SK-N-SH (cell line): ENCODE data around the gene KCNJ13. TPM values are rescaled to one million over a fixed set of nuclear protein-coding genes. Genes with fewer than 3 reads are reported as not detected.

Experiments used
- CTCF ChIA-PET: fragments of 300-600, 350-600 bp; formaldehyde crosslinking; extraction: SDS; loops from one replicate; lab custom pipeline; 2021; lab: Yijun Ruan, JAX
- POLR2A ChIA-PET: fragments of 350-600 bp; sonication (Branson Sonifier 250); formaldehyde crosslinking; extraction: SDS; loops from one replicate; lab custom pipeline; 2020; ENCODE audit warnings: antibody characterized with exemption, inconsistent platforms; lab: Yijun Ruan, JAX
- DNase-seq: peaks from one replicate; pipeline ENCODE4 v3.0.0; 2012
- H2AFZ ChIP-seq: fragments of 200-600 bp; sonication (generic); 2 replicates; pipeline ENCODE4 v1.8.1; 2016; ENCODE audit warnings: antibody characterized with exemption, mild to moderate bottlenecking, low read depth
- H3F3A ChIP-seq: fragments of 200-600 bp; sonication (generic); replicated peaks from 2 replicates; pipeline ENCODE3; 2016; ENCODE audit warnings: antibody characterized with exemption, mild to moderate bottlenecking; ENCODE audit not compliant: insufficient read depth
- H3K27ac ChIP-seq, 2 experiments: fragments of 200-500 bp in 1 of 2; fragments of 200-600 bp in 1 of 2; sonication (Bioruptor generic) in 1 of 2; sonication (generic), shearing (Covaris generic) in 1 of 2; 2 replicates each; pipeline versions ENCODE4 v1.5.1 to v1.6.1; 2014 to 2016; ENCODE audit warnings: low read depth in 2 of 2, inconsistent platforms in 1 of 2, low read length in 1 of 2, mild to moderate bottlenecking in 1 of 2, mixed read lengths in 1 of 2
- H3K27me3 ChIP-seq: fragments of 200-600 bp; sonication (generic), shearing (Covaris generic); 2 replicates; pipeline ENCODE4 v1.6.1; 2016; ENCODE audit warnings: mixed run types; ENCODE audit not compliant: insufficient read depth
- H3K36me3 ChIP-seq, 2 experiments: fragments of 200-500 bp in 1 of 2; fragments of 200-600 bp in 1 of 2; sonication (Bioruptor generic) in 1 of 2; sonication (generic) in 1 of 2; replicated peaks in 1 of 2; 2 replicates each; pipeline versions ENCODE3 to v1.5.1; 2014 to 2016; ENCODE audit warnings: low read length in 1 of 2, mild to moderate bottlenecking in 1 of 2; ENCODE audit not compliant: insufficient read depth in 2 of 2, control insufficient read depth in 1 of 2
- H3K4me1 ChIP-seq, 2 experiments: fragments of 200-500 bp in 1 of 2; fragments of 200-600 bp in 1 of 2; sonication (Bioruptor generic) in 1 of 2; sonication (generic), shearing (Covaris generic) in 1 of 2; 2 replicates each; pipeline versions ENCODE4 v1.5.1 to v1.6.1; 2014 to 2016; ENCODE audit warnings: low read depth in 1 of 2, low read length in 1 of 2, mixed run types in 1 of 2; ENCODE audit not compliant: insufficient read depth in 2 of 2, control insufficient read depth in 1 of 2
- H3K4me2 ChIP-seq: fragments of 200-600 bp; sonication (generic), shearing (Covaris generic); 2 replicates; pipeline ENCODE4 v1.6.1; 2017; ENCODE audit warnings: mixed run types
- H3K4me3 ChIP-seq, 2 experiments: fragments of 200-500 bp in 1 of 2; fragments of 200-600 bp in 1 of 2; sonication (Bioruptor generic) in 1 of 2; sonication (generic), shearing (Covaris generic) in 1 of 2; 2 replicates each; pipeline versions ENCODE4 v1.5.1 to v1.8.1; 2014 to 2016; ENCODE audit warnings: low read depth in 2 of 2, inconsistent platforms in 1 of 2, low read length in 1 of 2, mild to moderate bottlenecking in 1 of 2, mixed read lengths in 1 of 2, moderate library complexity in 1 of 2
- H3K79me2 ChIP-seq: fragments of 200-600 bp; sonication (generic); 2 replicates; pipeline ENCODE4 v1.8.1; 2017; ENCODE audit warnings: mild to moderate bottlenecking; ENCODE audit not compliant: insufficient read depth
- H3K9ac ChIP-seq: fragments of 200-600 bp; sonication (generic); 2 replicates; pipeline ENCODE4 v1.6.1; 2017; ENCODE audit warnings: mixed run types
- H3K9me2 ChIP-seq: fragments of 200-600 bp; sonication (generic); 2 replicates; pipeline ENCODE4 v1.6.1; 2017; ENCODE audit warnings: mixed run types
- H3K9me3 ChIP-seq: fragments of 200-600 bp; sonication (generic); 2 replicates; pipeline ENCODE4 v1.6.1; 2017; ENCODE audit warnings: mixed run types, mild to moderate bottlenecking, moderate library complexity
- H4K20me1 ChIP-seq: fragments of 200-600 bp; sonication (generic); 2 replicates; pipeline ENCODE4 v1.6.1; 2017; ENCODE audit warnings: mild to moderate bottlenecking, mixed run types; ENCODE audit not compliant: insufficient read depth
- ELF1 ChIP-seq: IDR thresholded peaks from 2 replicates; pipeline ENCODE4 v1.4.0; 2012
- EP300 ChIP-seq, 2 experiments: IDR thresholded peaks; 2 replicates each; pipeline versions ENCODE4 v1.4.0 to v1.6.1; 2012; ENCODE audit warnings: borderline replicate concordance in 1 of 2, low read depth in 1 of 2, low read length in 1 of 2
- FOSL2 ChIP-seq: IDR thresholded peaks from 2 replicates; pipeline ENCODE4 v1.4.0; 2012; ENCODE audit warnings: low read depth, mild to moderate bottlenecking, moderate library complexity, borderline replicate concordance
- JUND ChIP-seq: IDR thresholded peaks from 2 replicates; pipeline ENCODE4 v1.4.0; 2012
- MAX ChIP-seq: IDR thresholded peaks from 2 replicates; pipeline ENCODE4 v1.4.0; 2012; ENCODE audit warnings: low read depth
- MEF2A ChIP-seq: IDR thresholded peaks from 2 replicates; pipeline ENCODE4 v1.4.0; 2012; ENCODE audit warnings: low read depth, borderline replicate concordance
- MXI1 ChIP-seq: IDR thresholded peaks from 2 replicates; pipeline ENCODE4 v1.6.1; 2012; ENCODE audit warnings: mild to moderate bottlenecking, low read depth, low read length, improper control_type of control experiment
- PBX3 ChIP-seq: IDR thresholded peaks from 2 replicates; pipeline ENCODE4; 2012
- RCOR1 ChIP-seq: fragments of 150-350 bp; IDR thresholded peaks from 2 replicates; pipeline ENCODE4 v1.6.1; 2017; ENCODE audit warnings: antibody characterized with exemption, low read length
- REST ChIP-seq: IDR thresholded peaks from 2 replicates; pipeline ENCODE4 v1.6.1; 2012; ENCODE audit warnings: mild to moderate bottlenecking, low read depth, low read length, moderate library complexity
- RFX5 ChIP-seq: IDR thresholded peaks from 2 replicates; pipeline ENCODE4 v1.6.1; 2012; ENCODE audit warnings: mild to moderate bottlenecking, improper control_type of control experiment, low read length
- SIN3A ChIP-seq: IDR thresholded peaks from 2 replicates; pipeline ENCODE4 v1.6.1; 2012; ENCODE audit warnings: low read depth, mild to moderate bottlenecking, low read length, moderate library complexity, borderline replicate concordance
- SMC3 ChIP-seq: IDR thresholded peaks from 2 replicates; pipeline ENCODE4 v1.6.1; 2012; ENCODE audit warnings: low read depth, low read length, improper control_type of control experiment
- TAF1 ChIP-seq: IDR thresholded peaks from 2 replicates; pipeline ENCODE4 v1.6.1; 2012; ENCODE audit warnings: low read depth, mild to moderate bottlenecking, low read length, moderate library complexity, borderline replicate concordance
- TCF12 ChIP-seq: IDR thresholded peaks from 2 replicates; pipeline ENCODE4 v1.4.0; 2012
- WGBS: methylation state at CpG from one replicate; pipeline ENCODE4 v1.1.6; 2017; ENCODE audit warnings: low lambda C conversion rate; 5-methylcytosine and 5-hydroxymethylcytosine counted together
- polyA plus RNA-seq, 3 experiments: library from polyadenylated mRNA; depleted of rRNA; stranded (reverse); fragments of >200 nt; gene quantifications; 2 replicates each; pipeline ENCODE4 v1.2.3, GENCODE V29; 2012
- TF ChIP-seq, protein P1 (sequence below): fragments of 150-350 bp; IDR thresholded peaks from 2 replicates; pipeline ENCODE4 v1.6.1; 2016; ENCODE audit warnings: mild to moderate bottlenecking, low read depth, low read length
- TF ChIP-seq, protein P2 (sequence below): fragments of 200-600 bp; sonication (generic); IDR thresholded peaks from 2 replicates; pipeline ENCODE4 v1.6.1; 2017; ENCODE audit warnings: antibody characterized with exemption, mild to moderate bottlenecking, moderate library complexity
- TF ChIP-seq, protein P3 (sequence below): IDR thresholded peaks from 2 replicates; pipeline ENCODE4 v1.4.0; 2012; ENCODE audit warnings: low read depth, borderline replicate concordance

Gene KCNJ13
- polyA plus RNA-seq, 1 of the 3 experiments (the other 2 are of a cell fraction) = not detected

DNA sequence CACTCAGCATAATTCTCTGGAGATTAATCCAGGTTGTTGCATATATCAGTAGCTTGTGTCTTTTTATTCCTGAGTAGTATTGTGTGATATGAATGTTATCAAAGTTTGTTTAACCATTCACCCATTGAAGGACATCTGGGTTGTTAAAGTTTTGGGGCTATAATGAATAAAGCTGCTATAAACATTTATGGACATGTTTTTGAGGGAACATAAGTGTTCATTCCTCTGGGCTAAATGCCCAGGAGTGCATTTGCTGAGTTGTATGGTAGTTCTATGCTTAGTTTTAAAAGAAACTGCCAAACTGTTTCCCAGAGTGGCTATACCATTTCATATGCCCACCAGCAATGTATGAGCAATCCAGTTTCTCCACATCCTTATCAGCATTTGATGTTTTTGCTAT lies 21.8 kb upstream of the KCNJ13 start:
- Histone ChIP-seq H2AFZ (no peak overlapping the region), H3K4me2 (no peak overlapping the region), H3K9ac (no peak overlapping the region), H3K36me3 (peaks cover 41 to 65% of the 10 kb centered on the region in 2 experiments), H3F3A (no peaks in the 10 kb centered on the region), H3K4me1 (no peaks in the 10 kb centered on the region), H3K27ac (no peak overlapping the region), H3K79me2 (no peaks in the 10 kb centered on the region; the same call in none of the 2 replicates), H3K9me3 (peaks cover 5% of the 10 kb centered on the region; the same call in 1 of the 2 replicates), H3K27me3 (no peaks in the 10 kb centered on the region), H4K20me1 (no peaks in the 10 kb centered on the region), H3K4me3 (no peak overlapping the region), H3K9me2 (no peaks in the 10 kb centered on the region)
- POLR2A ChIA-PET = no interaction called here
- CTCF ChIA-PET = interaction anchor here (1.3 kb wide), 1 partner anchor 20 kb away, joined by 3 read pairs; no protein-coding TSS in a partner anchor
- no peak for DNase-seq
- TF ChIP-seq ELF1 (no peak), RFX5 (no peak), TCF12 (no peak)

GRCh38 chr2:232795920-232796319 lies 19.6 kb upstream of the KCNJ13 start:
- 80% methylated on average over 1 of the region's 1 CpG for WGBS
- Histone ChIP-seq H3K9me2 (no peaks in the 10 kb centered on the region), H2AFZ (no peak overlapping the region), H3F3A (no peaks in the 10 kb centered on the region), H3K9me3 (no peaks in the 10 kb centered on the region), H3K27ac (no peak overlapping the region), H3K4me2 (no peak overlapping the region), H3K79me2 (no peaks in the 10 kb centered on the region; the same call in none of the 2 replicates), H4K20me1 (no peaks in the 10 kb centered on the region), H3K4me1 (no peaks in the 10 kb centered on the region), H3K4me3 (no peak overlapping the region), H3K27me3 (no peaks in the 10 kb centered on the region), H3K36me3 (peaks cover 59 to 62% of the 10 kb centered on the region in 2 experiments), H3K9ac (no peak overlapping the region)
- DNase-seq = no peak
- ChIA-PET POLR2A (no interaction called here), CTCF (interaction anchor here (0.7 kb wide), 1 partner anchor 8 kb away, joined by 3 read pairs; no protein-coding TSS in a partner anchor)
- TF ChIP-seq MAX = no peak
- TF ChIP-seq, protein P1, sequence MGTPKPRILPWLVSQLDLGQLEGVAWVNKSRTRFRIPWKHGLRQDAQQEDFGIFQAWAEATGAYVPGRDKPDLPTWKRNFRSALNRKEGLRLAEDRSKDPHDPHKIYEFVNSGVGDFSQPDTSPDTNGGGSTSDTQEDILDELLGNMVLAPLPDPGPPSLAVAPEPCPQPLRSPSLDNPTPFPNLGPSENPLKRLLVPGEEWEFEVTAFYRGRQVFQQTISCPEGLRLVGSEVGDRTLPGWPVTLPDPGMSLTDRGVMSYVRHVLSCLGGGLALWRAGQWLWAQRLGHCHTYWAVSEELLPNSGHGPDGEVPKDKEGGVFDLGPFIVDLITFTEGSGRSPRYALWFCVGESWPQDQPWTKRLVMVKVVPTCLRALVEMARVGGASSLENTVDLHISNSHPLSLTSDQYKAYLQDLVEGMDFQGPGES = no peak
- TF ChIP-seq MXI1 = no peak
- TF ChIP-seq SIN3A = no peak
- TF ChIP-seq MEF2A = no peak
- no peak for TF ChIP-seq EP300 (IDR thresholded peaks at IDR 0.05; ENCODE audit: borderline replicate concordance in 1 of 2, low read depth in 1 of 2, low read length in 1 of 2)
- no peak for TF ChIP-seq RFX5
- no peak for TF ChIP-seq TAF1
- TF ChIP-seq, protein P2, sequence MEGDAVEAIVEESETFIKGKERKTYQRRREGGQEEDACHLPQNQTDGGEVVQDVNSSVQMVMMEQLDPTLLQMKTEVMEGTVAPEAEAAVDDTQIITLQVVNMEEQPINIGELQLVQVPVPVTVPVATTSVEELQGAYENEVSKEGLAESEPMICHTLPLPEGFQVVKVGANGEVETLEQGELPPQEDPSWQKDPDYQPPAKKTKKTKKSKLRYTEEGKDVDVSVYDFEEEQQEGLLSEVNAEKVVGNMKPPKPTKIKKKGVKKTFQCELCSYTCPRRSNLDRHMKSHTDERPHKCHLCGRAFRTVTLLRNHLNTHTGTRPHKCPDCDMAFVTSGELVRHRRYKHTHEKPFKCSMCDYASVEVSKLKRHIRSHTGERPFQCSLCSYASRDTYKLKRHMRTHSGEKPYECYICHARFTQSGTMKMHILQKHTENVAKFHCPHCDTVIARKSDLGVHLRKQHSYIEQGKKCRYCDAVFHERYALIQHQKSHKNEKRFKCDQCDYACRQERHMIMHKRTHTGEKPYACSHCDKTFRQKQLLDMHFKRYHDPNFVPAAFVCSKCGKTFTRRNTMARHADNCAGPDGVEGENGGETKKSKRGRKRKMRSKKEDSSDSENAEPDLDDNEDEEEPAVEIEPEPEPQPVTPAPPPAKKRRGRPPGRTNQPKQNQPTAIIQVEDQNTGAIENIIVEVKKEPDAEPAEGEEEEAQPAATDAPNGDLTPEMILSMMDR = no peak
- TF ChIP-seq RCOR1 = no peak
- TF ChIP-seq TCF12 = no peak
- no peak for TF ChIP-seq REST
- TF ChIP-seq, protein P3, sequence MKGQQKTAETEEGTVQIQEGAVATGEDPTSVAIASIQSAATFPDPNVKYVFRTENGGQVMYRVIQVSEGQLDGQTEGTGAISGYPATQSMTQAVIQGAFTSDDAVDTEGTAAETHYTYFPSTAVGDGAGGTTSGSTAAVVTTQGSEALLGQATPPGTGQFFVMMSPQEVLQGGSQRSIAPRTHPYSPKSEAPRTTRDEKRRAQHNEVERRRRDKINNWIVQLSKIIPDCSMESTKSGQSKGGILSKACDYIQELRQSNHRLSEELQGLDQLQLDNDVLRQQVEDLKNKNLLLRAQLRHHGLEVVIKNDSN = no peak
- TF ChIP-seq PBX3 = no peak
- TF ChIP-seq FOSL2 = no peak
- no peak for TF ChIP-seq JUND
- TF ChIP-seq SMC3 = no peak
